Panc1 (cell line): ENCODE results near the gene GDF15. TPM values are rescaled to one million over a fixed set of nuclear protein-coding genes. Genes with fewer than 3 reads are reported as not detected.

Experiments used
- ATAC-seq: fragments of 200-7000 bp; cut with Tn5 transposase; 2 replicates; pipeline ENCODE4 v1.9.1; 2020; ENCODE audit warnings: mild to moderate bottlenecking, moderate library complexity
- BruUV-seq: library from RNA; stranded (reverse); fragments of 400-500 nt; replicated peaks from 2 replicates; lab custom pipeline; 2021; lab: Mats Ljungman, UMichigan
- CTCF ChIA-PET: fragments of 300-600 bp; sonication (Branson Sonifier 250); formaldehyde crosslinking; loops from one replicate; lab custom pipeline; 2022; ENCODE audit warnings: antibody characterized with exemption; lab: Charles Lee
- POLR2A ChIA-PET: fragments of 300-600 bp; sonication (Branson Sonifier 250); formaldehyde crosslinking; loops from one replicate; lab custom pipeline; 2022; ENCODE audit warnings: antibody characterized with exemption; lab: Charles Lee
- DNase-seq: peaks from one replicate; pipeline ENCODE4 v3.0.0-alpha.2; 2010; ENCODE audit warnings: low read depth, low spot score
- H3K27ac ChIP-seq: 2 replicates; pipeline ENCODE4 v1.5.1; 2011; ENCODE audit warnings: mild to moderate bottlenecking, low read length, inconsistent platforms
- H3K27me3 ChIP-seq: fragments of 200-500 bp; sonication (Bioruptor generic); 2 replicates; pipeline ENCODE4 v1.6.0; 2014; ENCODE audit warnings: low read length, inconsistent platforms; ENCODE audit not compliant: control insufficient read depth, insufficient read depth
- H3K36me3 ChIP-seq: fragments of 200-500 bp; sonication (Bioruptor generic); 2 replicates; pipeline ENCODE4 v1.5.1; 2014; ENCODE audit warnings: inconsistent platforms, mild to moderate bottlenecking, low read length, moderate library complexity; ENCODE audit not compliant: control insufficient read depth, insufficient read depth
- H3K4me1 ChIP-seq: 2 replicates; pipeline ENCODE4 v1.5.1; 2011; ENCODE audit warnings: inconsistent platforms, mild to moderate bottlenecking, low read length, moderate library complexity; ENCODE audit not compliant: control insufficient read depth, insufficient read depth
- H3K4me3 ChIP-seq, 2 experiments: 2 replicates each; pipeline ENCODE4 v1.5.1; 2011 to 2012; ENCODE audit warnings: low read depth in 2 of 2, low read length in 2 of 2, mild to moderate bottlenecking in 2 of 2, inconsistent platforms in 1 of 2, moderate library complexity in 1 of 2
- H3K9me3 ChIP-seq: fragments of 200-500 bp; sonication (Bioruptor generic); 2 replicates; pipeline ENCODE4 v1.5.1; 2014; ENCODE audit warnings: low read depth, mild to moderate bottlenecking, inconsistent platforms, low read length, moderate library complexity; ENCODE audit not compliant: control insufficient read depth, insufficient read depth
- POLR2AphosphoS5 ChIP-seq: IDR thresholded peaks from 2 replicates; pipeline ENCODE4 v1.6.1; 2012; ENCODE audit warnings: mild to moderate bottlenecking, low read depth, low read length, moderate library complexity
- SIN3A ChIP-seq: IDR thresholded peaks from 2 replicates; pipeline ENCODE4 v1.6.1; 2012; ENCODE audit warnings: low read depth, mild to moderate bottlenecking, low read length, moderate library complexity, borderline replicate concordance; ENCODE audit not compliant: insufficient read depth
- TCF7L2 ChIP-seq: IDR thresholded peaks from 2 replicates; pipeline ENCODE4 v1.6.1; 2011; ENCODE audit warnings: mild to moderate bottlenecking, low read depth, low read length, inconsistent platforms
- in situ Hi-C: cut with HindIII; loops from 2 replicates; pipeline ENCODE4 v1.10.0; 2016; ENCODE audit warnings: low sequenced_read_pairs, low pct_unique_long_range_greater_than_20kb
- intact Hi-C: fragments of 100-400 bp; cut with micrococcal nuclease; formaldehyde crosslinking; loops from one replicate; pipeline ENCODE4 v1.10.0; 2022; ENCODE audit not compliant: unreplicated experiment
- total RNA-seq: library from RNA; stranded (reverse); gene quantifications from one replicate; pipeline ENCODE4 v1.2.1, GENCODE V29; 2021; ENCODE audit not compliant: unreplicated experiment
- TF ChIP-seq, protein P1 (sequence below), 2 experiments: IDR thresholded peaks; 2 replicates each; pipeline ENCODE4 v1.6.1; 2011 to 2012; ENCODE audit warnings: low read depth in 2 of 2, control low read depth in 1 of 2, low read length in 1 of 2, mild to moderate bottlenecking in 1 of 2, moderate library complexity in 1 of 2; ENCODE audit not compliant: insufficient read depth in 1 of 2
- TF ChIP-seq, protein P2 (sequence below): fragments of 450-650 bp; IDR thresholded peaks from 2 replicates; pipeline ENCODE4 v1.5.1; 2017; ENCODE audit warnings: mild to moderate bottlenecking

The GDF15 gene
- total RNA-seq, 1 experiment from 2014 or later: 335 TPM

DNA sequence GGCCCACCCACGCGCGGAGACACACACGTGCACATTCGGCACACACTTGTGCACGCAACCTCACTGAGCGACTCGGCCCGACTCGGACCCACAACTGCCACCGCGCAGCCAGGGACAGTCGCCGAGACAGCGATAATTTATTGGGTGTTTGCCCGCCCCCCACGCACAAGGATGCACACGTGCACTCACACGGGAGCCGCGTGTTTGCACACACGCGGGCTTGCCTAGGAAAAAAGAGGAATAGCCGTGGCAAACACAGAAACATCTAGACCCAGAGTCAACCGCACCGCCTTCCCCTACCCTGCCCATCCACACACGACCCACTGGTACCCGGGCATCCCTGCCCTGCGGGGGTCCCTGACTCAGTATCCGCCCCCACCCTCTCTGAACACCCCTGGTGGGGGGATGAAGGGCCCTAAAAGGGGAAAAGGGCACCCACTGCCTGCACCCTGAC, 32.1 kb downstream of the GDF15 start:
- no TSS peak for BruUV-seq
- ChIA-PET CTCF (no interaction called here), POLR2A (interaction anchor here (0.5 to 1.0 kb wide), 3 partner anchors 30 to 136 kb away, joined by 3 to 10 read pairs (median 5); no protein-coding TSS in a partner anchor)
- Histone ChIP-seq H3K27me3 (no peaks in the 10 kb centered on the region), H3K4me1 (peaks cover 40% of the 10 kb centered on the region), H3K27ac (peak overlapping the region; percentile 86), H3K9me3 (no peaks in the 10 kb centered on the region), H3K36me3 (peaks cover 2% of the 10 kb centered on the region; the same call in 1 of the 2 replicates), H3K4me3 (peak overlapping the region; percentile 7 to 60; a peak in 2 of 4 replicates)
- in situ Hi-C loops: no loop called here
- no peak for DNase-seq
- no peak for ATAC-seq
- intact Hi-C loops: no loop called here
- no peak for TF ChIP-seq POLR2AphosphoS5
- no peak for TF ChIP-seq TCF7L2
- TF ChIP-seq, protein P1, sequence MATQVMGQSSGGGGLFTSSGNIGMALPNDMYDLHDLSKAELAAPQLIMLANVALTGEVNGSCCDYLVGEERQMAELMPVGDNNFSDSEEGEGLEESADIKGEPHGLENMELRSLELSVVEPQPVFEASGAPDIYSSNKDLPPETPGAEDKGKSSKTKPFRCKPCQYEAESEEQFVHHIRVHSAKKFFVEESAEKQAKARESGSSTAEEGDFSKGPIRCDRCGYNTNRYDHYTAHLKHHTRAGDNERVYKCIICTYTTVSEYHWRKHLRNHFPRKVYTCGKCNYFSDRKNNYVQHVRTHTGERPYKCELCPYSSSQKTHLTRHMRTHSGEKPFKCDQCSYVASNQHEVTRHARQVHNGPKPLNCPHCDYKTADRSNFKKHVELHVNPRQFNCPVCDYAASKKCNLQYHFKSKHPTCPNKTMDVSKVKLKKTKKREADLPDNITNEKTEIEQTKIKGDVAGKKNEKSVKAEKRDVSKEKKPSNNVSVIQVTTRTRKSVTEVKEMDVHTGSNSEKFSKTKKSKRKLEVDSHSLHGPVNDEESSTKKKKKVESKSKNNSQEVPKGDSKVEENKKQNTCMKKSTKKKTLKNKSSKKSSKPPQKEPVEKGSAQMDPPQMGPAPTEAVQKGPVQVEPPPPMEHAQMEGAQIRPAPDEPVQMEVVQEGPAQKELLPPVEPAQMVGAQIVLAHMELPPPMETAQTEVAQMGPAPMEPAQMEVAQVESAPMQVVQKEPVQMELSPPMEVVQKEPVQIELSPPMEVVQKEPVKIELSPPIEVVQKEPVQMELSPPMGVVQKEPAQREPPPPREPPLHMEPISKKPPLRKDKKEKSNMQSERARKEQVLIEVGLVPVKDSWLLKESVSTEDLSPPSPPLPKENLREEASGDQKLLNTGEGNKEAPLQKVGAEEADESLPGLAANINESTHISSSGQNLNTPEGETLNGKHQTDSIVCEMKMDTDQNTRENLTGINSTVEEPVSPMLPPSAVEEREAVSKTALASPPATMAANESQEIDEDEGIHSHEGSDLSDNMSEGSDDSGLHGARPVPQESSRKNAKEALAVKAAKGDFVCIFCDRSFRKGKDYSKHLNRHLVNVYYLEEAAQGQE (IDR thresholded peaks at IDR 0.05; ENCODE audit: insufficient read depth in 1 of 2, low read depth in 2 of 2, low read length in 1 of 2): no peak
- TF ChIP-seq, protein P2, sequence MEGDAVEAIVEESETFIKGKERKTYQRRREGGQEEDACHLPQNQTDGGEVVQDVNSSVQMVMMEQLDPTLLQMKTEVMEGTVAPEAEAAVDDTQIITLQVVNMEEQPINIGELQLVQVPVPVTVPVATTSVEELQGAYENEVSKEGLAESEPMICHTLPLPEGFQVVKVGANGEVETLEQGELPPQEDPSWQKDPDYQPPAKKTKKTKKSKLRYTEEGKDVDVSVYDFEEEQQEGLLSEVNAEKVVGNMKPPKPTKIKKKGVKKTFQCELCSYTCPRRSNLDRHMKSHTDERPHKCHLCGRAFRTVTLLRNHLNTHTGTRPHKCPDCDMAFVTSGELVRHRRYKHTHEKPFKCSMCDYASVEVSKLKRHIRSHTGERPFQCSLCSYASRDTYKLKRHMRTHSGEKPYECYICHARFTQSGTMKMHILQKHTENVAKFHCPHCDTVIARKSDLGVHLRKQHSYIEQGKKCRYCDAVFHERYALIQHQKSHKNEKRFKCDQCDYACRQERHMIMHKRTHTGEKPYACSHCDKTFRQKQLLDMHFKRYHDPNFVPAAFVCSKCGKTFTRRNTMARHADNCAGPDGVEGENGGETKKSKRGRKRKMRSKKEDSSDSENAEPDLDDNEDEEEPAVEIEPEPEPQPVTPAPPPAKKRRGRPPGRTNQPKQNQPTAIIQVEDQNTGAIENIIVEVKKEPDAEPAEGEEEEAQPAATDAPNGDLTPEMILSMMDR: no peak
- TF ChIP-seq SIN3A: no peak

DNA sequence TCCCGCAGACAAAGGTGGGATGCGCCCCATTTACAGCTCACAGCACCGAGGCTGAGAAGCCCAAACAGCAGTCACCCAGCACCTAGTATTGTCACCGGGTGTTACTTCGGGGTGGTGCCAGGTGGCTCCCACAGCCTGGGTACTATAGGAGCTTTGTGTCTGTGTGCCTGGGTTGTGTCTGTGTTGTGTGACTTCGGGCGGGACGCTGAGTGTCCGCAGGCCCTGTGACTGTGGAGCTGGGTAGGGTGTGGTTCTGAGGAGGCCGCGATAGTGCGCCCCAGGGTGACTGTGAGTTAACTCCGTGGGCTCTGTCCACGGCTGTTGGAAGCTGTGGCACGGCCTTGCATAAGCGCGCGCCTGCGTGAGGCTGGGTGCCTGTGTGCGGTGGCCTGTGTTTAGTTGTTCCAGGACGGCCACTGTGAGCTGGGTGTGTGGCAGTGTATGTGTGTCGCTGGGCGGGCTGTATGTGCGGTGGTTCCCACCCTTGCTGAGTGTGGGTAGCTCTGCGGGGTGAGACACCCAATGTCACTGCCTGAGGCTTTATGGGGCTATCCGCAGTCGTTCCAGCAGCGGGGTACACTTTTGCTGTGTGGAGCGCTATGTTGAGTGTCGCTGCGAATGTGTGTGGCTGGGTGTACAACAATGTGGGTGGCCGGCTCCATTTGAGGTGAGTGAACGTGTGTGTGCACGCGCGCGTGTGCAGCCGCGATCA, 32.7 kb downstream of the GDF15 start:
- H3K27ac ChIP-seq: peak overlapping the region; percentile 86
- BruUV-seq: no TSS peak
- TF ChIP-seq, protein P2: no peak
- TF ChIP-seq, protein P1 (IDR thresholded peaks at IDR 0.05; ENCODE audit: insufficient read depth in 1 of 2, low read depth in 2 of 2, low read length in 1 of 2): no peak
- TF ChIP-seq TCF7L2: no peak
- no peak for TF ChIP-seq POLR2AphosphoS5
- TF ChIP-seq SIN3A: no peak

More for the DNA sequence above, 32.7 kb downstream of the GDF15 start:
- POLR2A ChIA-PET: interaction anchor here (0.5 kb wide), 1 partner anchor 38 kb away, joined by 5 read pairs; no protein-coding TSS in a partner anchor
- H3K4me1 ChIP-seq: peaks cover 41% of the 10 kb centered on the region
- DNase-seq (no peak), ATAC-seq (peak; percentile 15)
- H3K9me3 ChIP-seq: no peaks in the 10 kb centered on the region
- intact Hi-C loops (no loop called here), in situ Hi-C loops (no loop called here)
- H3K27me3 ChIP-seq: no peaks in the 10 kb centered on the region
- CTCF ChIA-PET: no interaction called here
- peaks cover 2% of the 10 kb centered on the region; the same call in 1 of the 2 replicates for H3K36me3 ChIP-seq
- peak overlapping the region; percentile 60 to 65 for H3K4me3 ChIP-seq
